Trophoblast cell (in vitro differentiated cells and primary cell): ENCODE measurements around the gene MYO5A.
"Not testable (repeated sequence)": the region's sequence is repeated elsewhere in the genome, so short reads cannot be mapped to it uniquely, and the experiment has no call there.

Source experiments
- DNase-seq, 2 donors: peaks; one replicate each; pipeline ENCODE4 v3.0.0-alpha.2; 2016
- H2AFZ ChIP-seq: 2 replicates; pipeline ENCODE4 v1.6.1; 2013; ENCODE audit warnings: low read length, moderate library complexity, mild to moderate bottlenecking; ENCODE audit not compliant: insufficient read depth, poor library complexity
- H2AK5ac ChIP-seq: 2 replicates; pipeline ENCODE4 v1.6.1; 2013; ENCODE audit warnings: mild to moderate bottlenecking, low read length
- H2BK120ac ChIP-seq: 2 replicates; pipeline ENCODE4 v1.6.1; 2013; ENCODE audit warnings: low read length, mild to moderate bottlenecking, moderate library complexity; ENCODE audit not compliant: insufficient read depth, poor library complexity
- H2BK12ac ChIP-seq: 2 replicates; pipeline ENCODE4 v1.6.1; 2013; ENCODE audit warnings: mild to moderate bottlenecking, low read length, moderate library complexity
- H2BK5ac ChIP-seq: 2 replicates; pipeline ENCODE4 v1.6.1; 2013; ENCODE audit warnings: low read length, low read depth, moderate library complexity, mild to moderate bottlenecking; ENCODE audit not compliant: poor library complexity
- H3K14ac ChIP-seq: 2 replicates; pipeline ENCODE4 v1.6.1; 2013; ENCODE audit warnings: mild to moderate bottlenecking, low read length
- H3K18ac ChIP-seq: 2 replicates; pipeline ENCODE4 v1.6.1; 2013; ENCODE audit warnings: mild to moderate bottlenecking, low read length
- H3K23ac ChIP-seq: 2 replicates; pipeline ENCODE4 v1.6.1; 2013; ENCODE audit warnings: low read length
- H3K27ac ChIP-seq: 2 replicates; pipeline ENCODE4 v1.5.1; 2013; ENCODE audit warnings: low read depth, mild to moderate bottlenecking, inconsistent platforms, low read length, moderate library complexity
- H3K27me3 ChIP-seq: 2 replicates; pipeline ENCODE4 v1.6.1; 2013; ENCODE audit warnings: inconsistent platforms, mild to moderate bottlenecking, low read length, moderate library complexity; ENCODE audit not compliant: insufficient read depth
- H3K36me3 ChIP-seq, 2 experiments: 1 replicate in 1 of 2; 2 replicates in 1 of 2; pipeline ENCODE4 v1.6.1; 2013; ENCODE audit warnings: low read length in 2 of 2, mild to moderate bottlenecking in 2 of 2, moderate library complexity in 1 of 2; ENCODE audit not compliant: insufficient read depth in 2 of 2, control insufficient read depth in 1 of 2
- H3K4ac ChIP-seq: 2 replicates; pipeline ENCODE4 v1.6.1; 2013; ENCODE audit warnings: low read depth, mild to moderate bottlenecking, low read length, moderate library complexity
- H3K4me1 ChIP-seq, 2 experiments: 1 replicate in 1 of 2; 2 replicates in 1 of 2; pipeline ENCODE4 v1.6.1; 2013; ENCODE audit warnings: low read length in 2 of 2, mild to moderate bottlenecking in 2 of 2, moderate library complexity in 1 of 2; ENCODE audit not compliant: insufficient read depth in 2 of 2, control insufficient read depth in 1 of 2
- H3K4me2 ChIP-seq: 2 replicates; pipeline ENCODE4 v1.6.1; 2013; ENCODE audit warnings: inconsistent platforms, mild to moderate bottlenecking, low read length, moderate library complexity
- H3K4me3 ChIP-seq: 2 replicates; pipeline ENCODE4 v1.5.1; 2013; ENCODE audit warnings: mild to moderate bottlenecking, low read depth, low read length, inconsistent platforms
- H3K79me1 ChIP-seq: one replicate; pipeline ENCODE4 v1.6.1; 2013; ENCODE audit warnings: low read length
- H3K79me2 ChIP-seq: 2 replicates; pipeline ENCODE4 v1.6.1; 2013; ENCODE audit warnings: low read length, mild to moderate bottlenecking; ENCODE audit not compliant: control insufficient read depth, insufficient read depth, poor library complexity
- H3K9ac ChIP-seq: 2 replicates; pipeline ENCODE4 v1.6.1; 2013; ENCODE audit warnings: mild to moderate bottlenecking, low read length
- H3K9me3 ChIP-seq: 2 replicates; pipeline ENCODE4 v1.6.1; 2013; ENCODE audit warnings: low read depth, mild to moderate bottlenecking, control low read depth, inconsistent platforms, low read length; ENCODE audit not compliant: insufficient read depth
- H4K12ac ChIP-seq: 2 replicates; pipeline ENCODE4 v1.6.1; 2013; ENCODE audit warnings: low read depth, mild to moderate bottlenecking, low read length, moderate library complexity
- H4K8ac ChIP-seq: 2 replicates; pipeline ENCODE4 v1.6.1; 2013; ENCODE audit warnings: low read depth, mild to moderate bottlenecking, low read length, moderate library complexity
- H4K91ac ChIP-seq: one replicate; pipeline ENCODE4 v1.6.1; 2013; ENCODE audit warnings: low read depth, mild to moderate bottlenecking, low read length, moderate library complexity
- WGBS: extraction: QIAGEN DNeasy Blood & Tissue Kit; methylation state at CpG from one replicate; pipeline ENCODE4 v1.1.7; 2013; ENCODE audit warnings: missing lambda C conversion rate; ENCODE audit not compliant: insufficient read length, insufficient coverage; ENCODE audit errors: extremely low coverage; 5-methylcytosine and 5-hydroxymethylcytosine counted together

MYO5A gene

DNA sequence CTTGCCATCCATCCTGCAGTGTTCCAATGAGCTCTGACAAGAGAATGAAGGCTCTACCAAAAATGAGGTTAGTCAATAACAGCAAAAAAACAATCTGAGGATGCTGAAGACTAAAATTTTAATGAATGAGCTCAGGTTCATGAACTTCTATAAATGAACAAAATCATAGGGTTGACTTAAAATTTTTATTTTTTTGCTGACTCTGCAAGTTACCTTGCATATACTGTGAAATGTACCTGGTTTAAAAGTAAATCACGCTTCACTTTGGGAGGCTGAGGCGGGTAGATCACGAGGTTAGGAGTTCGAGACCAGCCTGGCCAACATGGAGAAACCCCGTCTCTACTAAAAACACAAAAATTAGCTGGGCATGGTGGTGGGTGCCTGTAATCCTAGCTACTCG lies 85.5 kb downstream of the MYO5A start:
- H3K36me3 ChIP-seq, H3K9ac ChIP-seq, H3K23ac ChIP-seq, H4K91ac ChIP-seq, H3K14ac ChIP-seq, DNase-seq, H3K79me1 ChIP-seq, H2BK5ac ChIP-seq, H3K4me3 ChIP-seq, H3K4ac ChIP-seq, H2BK12ac ChIP-seq, H3K79me2 ChIP-seq, H3K18ac ChIP-seq, H2AK5ac ChIP-seq, H3K9me3 ChIP-seq, H3K4me2 ChIP-seq, H4K8ac ChIP-seq, H2AFZ ChIP-seq, H3K27ac ChIP-seq, H3K4me1 ChIP-seq, H3K27me3 ChIP-seq, H2BK120ac ChIP-seq, H4K12ac ChIP-seq: not testable (repeated sequence)
- WGBS: no CpG with 5 or more reads among the region's 6 CpGs

DNA sequence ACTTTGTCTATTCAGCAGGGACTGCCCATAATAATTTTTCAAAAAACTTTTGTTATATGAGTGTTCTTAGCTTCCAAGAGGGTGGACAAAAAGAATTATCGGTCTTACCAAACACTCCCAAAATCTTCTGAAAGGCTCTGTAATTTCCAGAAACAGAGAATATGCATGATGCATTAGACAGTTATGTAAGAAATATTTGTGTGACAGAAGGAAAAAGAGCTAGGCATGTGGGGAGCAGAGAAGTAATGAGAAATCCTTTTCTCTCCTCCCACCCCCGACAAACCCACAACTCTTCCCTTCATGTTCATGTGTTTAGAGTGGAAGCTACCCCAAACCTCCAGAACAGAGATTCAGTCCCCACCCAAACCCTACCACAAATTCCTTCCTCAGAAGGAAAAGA lies 86.8 kb downstream of the MYO5A start:
- no peak overlapping the region for H3K4ac ChIP-seq
- no peak overlapping the region for H2BK12ac ChIP-seq
- no peak overlapping the region for H3K4me3 ChIP-seq
- H3K36me3 ChIP-seq: no peaks in the 10 kb centered on the region
- H3K4me2 ChIP-seq: no peak overlapping the region
- H3K23ac ChIP-seq: no peak overlapping the region
- H3K14ac ChIP-seq: no peak overlapping the region
- H4K91ac ChIP-seq: no peak overlapping the region
- no CpG with 5 or more reads among the region's 2 CpGs for WGBS
- no peak overlapping the region for H3K27ac ChIP-seq
- no peaks in the 10 kb centered on the region for H3K79me2 ChIP-seq
- no peaks in the 10 kb centered on the region for H3K4me1 ChIP-seq
- H2BK120ac ChIP-seq: no peak overlapping the region
- H3K9me3 ChIP-seq: no peaks in the 10 kb centered on the region
- H2BK5ac ChIP-seq: no peak overlapping the region
- H2AFZ ChIP-seq: no peak overlapping the region
- H4K8ac ChIP-seq: no peak overlapping the region
- H2AK5ac ChIP-seq: no peak overlapping the region
- peak in 1 of 2 donors; percentile 46 for DNase-seq
- H3K18ac ChIP-seq: no peak overlapping the region
- no peak overlapping the region for H3K9ac ChIP-seq
- no peaks in the 10 kb centered on the region for H3K79me1 ChIP-seq
- H3K27me3 ChIP-seq: no peaks in the 10 kb centered on the region
- H4K12ac ChIP-seq: no peak overlapping the region

DNA sequence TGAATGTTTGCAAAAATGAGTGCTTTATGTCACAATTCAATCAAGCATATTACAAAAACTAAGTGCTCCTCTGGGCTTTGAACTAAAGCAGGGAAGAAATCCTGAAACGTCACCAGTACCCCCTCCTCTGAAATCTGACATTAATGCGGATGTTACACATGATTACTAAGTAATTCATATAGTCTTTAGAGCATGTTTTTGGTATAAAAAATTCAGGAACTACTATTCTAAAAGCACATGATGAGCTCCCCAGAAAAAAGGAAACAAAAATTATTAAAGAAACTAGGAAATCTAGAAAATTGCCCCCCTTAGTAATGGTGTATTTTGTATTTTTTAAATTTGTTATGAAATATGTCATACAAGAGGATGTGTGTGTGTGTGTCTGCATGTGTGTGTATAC lies 87.7 kb downstream of the MYO5A start:
- Histone ChIP-seq H3K9ac (no peak overlapping the region), H3K18ac (no peak overlapping the region), H3K9me3 (no peaks in the 10 kb centered on the region), H3K79me2 (no peaks in the 10 kb centered on the region), H3K23ac (no peak overlapping the region), H2AFZ (no peak overlapping the region), H2AK5ac (no peak overlapping the region), H3K79me1 (no peaks in the 10 kb centered on the region), H4K91ac (no peak overlapping the region), H3K4ac (no peak overlapping the region), H2BK120ac (no peak overlapping the region), H2BK5ac (no peak overlapping the region), H3K27ac (no peak overlapping the region), H3K4me2 (no peak overlapping the region), H3K4me3 (no peak overlapping the region), H3K27me3 (no peaks in the 10 kb centered on the region), H4K12ac (no peak overlapping the region), H2BK12ac (no peak overlapping the region), H3K36me3 (no peaks in the 10 kb centered on the region), H3K4me1 (no peaks in the 10 kb centered on the region), H4K8ac (no peak overlapping the region), H3K14ac (no peak overlapping the region)
- WGBS: no CpG with 5 or more reads among the region's 2 CpGs
- DNase-seq: no peak

DNA sequence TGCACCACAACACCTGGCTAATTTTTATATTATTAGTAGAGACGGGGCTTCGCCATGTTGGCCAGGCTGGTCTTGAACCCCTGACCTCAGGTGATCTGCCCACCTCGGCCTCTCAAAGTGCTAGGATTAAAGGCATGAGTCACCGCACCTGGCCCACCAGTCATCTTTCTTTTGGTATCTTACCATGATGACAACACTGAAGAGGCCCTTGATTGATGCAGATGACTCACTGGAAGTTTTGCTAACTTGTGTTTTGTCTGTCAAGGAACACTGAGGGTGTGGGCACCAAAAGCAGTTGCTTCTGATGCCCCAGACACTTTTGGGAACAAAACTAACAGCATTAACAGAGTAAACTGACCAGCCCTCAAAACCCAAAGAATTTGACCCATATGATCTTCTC lies 88.3 kb downstream of the MYO5A start:
- H3K9ac ChIP-seq: no peak overlapping the region
- no peak overlapping the region for H2BK5ac ChIP-seq
- H3K9me3 ChIP-seq: no peaks in the 10 kb centered on the region
- H3K36me3 ChIP-seq: no peaks in the 10 kb centered on the region
- H3K4me3 ChIP-seq: no peak overlapping the region
- no peak for DNase-seq
- no peak overlapping the region for H3K14ac ChIP-seq
- no peak overlapping the region for H4K8ac ChIP-seq
- no peak overlapping the region for H2BK120ac ChIP-seq
- no peaks in the 10 kb centered on the region for H3K79me2 ChIP-seq
- no peaks in the 10 kb centered on the region for H3K27me3 ChIP-seq
- no peak overlapping the region for H2AFZ ChIP-seq
- no CpG with 5 or more reads among the region's 4 CpGs for WGBS
- no peak overlapping the region for H2AK5ac ChIP-seq
- H3K27ac ChIP-seq: no peak overlapping the region
- H3K4ac ChIP-seq: no peak overlapping the region
- H4K91ac ChIP-seq: no peak overlapping the region
- no peak overlapping the region for H3K4me2 ChIP-seq
- no peak overlapping the region for H2BK12ac ChIP-seq
- H3K79me1 ChIP-seq: no peaks in the 10 kb centered on the region
- H4K12ac ChIP-seq: no peak overlapping the region
- H3K4me1 ChIP-seq: no peaks in the 10 kb centered on the region
- H3K23ac ChIP-seq: no peak overlapping the region
- no peak overlapping the region for H3K18ac ChIP-seq

DNA sequence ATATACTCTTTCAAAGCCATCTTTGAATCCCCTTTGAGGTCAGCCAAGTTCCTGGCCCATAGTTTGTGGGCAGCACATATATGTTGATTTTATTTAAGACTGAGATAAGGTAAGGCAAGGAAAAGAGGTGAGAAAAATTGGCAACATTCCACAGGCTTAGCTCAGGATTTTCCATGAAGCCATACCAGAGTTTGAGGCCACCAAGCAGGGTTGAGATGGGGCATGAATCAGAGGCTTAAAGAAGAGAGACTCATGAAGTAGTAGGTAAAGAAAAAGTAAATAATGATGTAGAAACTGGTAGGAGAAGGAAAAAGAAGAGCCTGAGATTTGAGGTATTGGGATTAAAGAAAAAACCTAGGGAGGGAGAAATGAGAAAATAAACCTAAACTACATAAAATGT lies 89.2 kb downstream of the MYO5A start:
- H3K79me1 ChIP-seq: no peaks in the 10 kb centered on the region
- no peak for DNase-seq
- H2AK5ac ChIP-seq: no peak overlapping the region
- no peak overlapping the region for H3K23ac ChIP-seq
- no peaks in the 10 kb centered on the region for H3K4me1 ChIP-seq
- H2BK12ac ChIP-seq: no peak overlapping the region
- no peak overlapping the region for H4K8ac ChIP-seq
- no peak overlapping the region for H2AFZ ChIP-seq
- no peak overlapping the region for H3K4ac ChIP-seq
- H3K4me2 ChIP-seq: no peak overlapping the region
- no peak overlapping the region for H3K9ac ChIP-seq
- no peak overlapping the region for H3K27ac ChIP-seq
- H2BK5ac ChIP-seq: no peak overlapping the region
- H3K27me3 ChIP-seq: no peaks in the 10 kb centered on the region
- H4K12ac ChIP-seq: no peak overlapping the region
- H3K14ac ChIP-seq: no peak overlapping the region
- H3K36me3 ChIP-seq: no peaks in the 10 kb centered on the region
- no peak overlapping the region for H2BK120ac ChIP-seq
- H3K4me3 ChIP-seq: no peak overlapping the region
- no peak overlapping the region for H4K91ac ChIP-seq
- no peaks in the 10 kb centered on the region for H3K9me3 ChIP-seq
- H3K18ac ChIP-seq: no peak overlapping the region
- H3K79me2 ChIP-seq: no peaks in the 10 kb centered on the region
